ENCODE measurements around the gene RPL27A. TPM values are rescaled to one million over a fixed set of nuclear protein-coding genes. Genes with fewer than 3 reads are reported as not detected.

The RPL27A gene
- total RNA-seq, 2 donors from 2014 or later: 320 to 1,209 TPM

DNA sequence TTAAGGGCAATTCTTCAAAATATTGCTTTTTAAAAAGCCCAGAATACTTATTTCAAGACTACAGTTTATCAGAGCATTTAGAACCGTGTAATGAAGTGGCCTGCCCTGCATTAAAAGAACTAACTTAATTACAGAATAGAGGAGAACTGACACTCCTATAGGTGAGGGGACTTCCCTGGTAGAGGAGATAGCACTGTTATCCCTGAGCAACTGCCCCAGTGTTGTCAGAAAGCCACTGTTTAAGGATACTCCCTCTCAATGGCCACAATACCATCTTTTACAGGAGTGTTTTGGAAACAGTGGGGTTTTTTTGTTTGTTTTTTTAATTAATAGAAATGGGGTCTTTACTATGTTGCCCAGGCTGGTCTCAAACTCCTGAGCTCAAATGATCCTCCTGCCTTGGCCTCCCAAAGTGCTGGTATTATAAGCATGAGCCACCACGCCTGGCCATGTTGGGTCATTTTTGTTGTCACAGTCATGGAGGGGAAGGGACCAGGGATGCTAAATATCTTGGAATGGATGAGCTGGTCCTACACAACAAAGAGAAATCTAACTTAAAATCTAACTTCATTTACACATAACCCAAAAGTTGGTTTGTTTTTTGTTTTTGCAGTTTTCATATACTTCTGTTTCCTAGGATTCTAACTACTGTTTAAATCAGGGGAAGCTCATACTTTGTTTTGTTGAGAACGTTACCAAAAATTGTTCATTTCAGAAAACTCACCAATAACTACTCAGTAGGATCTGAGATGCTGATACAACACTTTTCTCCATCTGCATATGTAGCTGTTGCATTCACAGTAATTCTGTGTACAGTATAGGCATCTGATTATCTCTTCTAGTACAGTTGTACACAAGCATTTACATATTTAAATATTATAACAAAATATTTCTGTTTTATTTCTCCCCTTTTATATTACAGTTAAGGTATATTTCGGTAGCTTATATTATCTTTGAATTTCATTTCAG is 8.1 kb downstream of the RPL27A start:
- ATAC-seq (no peak), DNase-seq (no peak)
- intact Hi-C loops (cut with DNase I): no loop called here
- H3K4me1 ChIP-seq: peaks cover 29% of the 10 kb centered on the region
- no peaks in the 10 kb centered on the region for H3K27me3 ChIP-seq
- 84 to 88% methylated on average over 4 of the region's 4 CpGs for WGBS, 2 donors
- peaks cover 9 to 24% of the 10 kb centered on the region in 2 donors for H3K36me3 ChIP-seq (replicated peaks in 1 of 2; ENCODE audit: insufficient read depth in 1 of 2, low read depth in 2 of 2)
- TF ChIP-seq POLR2A (IDR thresholded peaks at IDR 0.05): no peak
- no peak for TF ChIP-seq CTCF (IDR thresholded peaks at IDR 0.05)
- H3K27ac ChIP-seq: no peak overlapping the region
- H3K9me3 ChIP-seq: no peaks in the 10 kb centered on the region
- H3K4me3 ChIP-seq: no peak overlapping the region

GRCh38 chr11:8691601-8692000 is 9.0 kb downstream of the RPL27A start:
- Histone ChIP-seq H3K27ac (no peak overlapping the region), H3K27me3 (no peaks in the 10 kb centered on the region), H3K4me1 (peaks cover 25% of the 10 kb centered on the region), H3K4me3 (no peak overlapping the region), H3K36me3 (replicated peaks in 1 of 2; ENCODE audit: insufficient read depth in 1 of 2, low read depth in 2 of 2) (peaks cover 9 to 26% of the 10 kb centered on the region in 2 donors), H3K9me3 (no peaks in the 10 kb centered on the region)
- 91 to 93% methylated on average over 6 of the region's 6 CpGs for WGBS, 2 donors
- ATAC-seq (no peak), DNase-seq (no peak)
- no peak for TF ChIP-seq POLR2A (IDR thresholded peaks at IDR 0.05)
- no peak for TF ChIP-seq CTCF (IDR thresholded peaks at IDR 0.05)
- intact Hi-C loops (cut with DNase I): no loop called here

- DNase-seq (no peak), ATAC-seq (no peak)
- Histone ChIP-seq H3K27ac (no peak overlapping the region), H3K9me3 (no peaks in the 10 kb centered on the region), H3K4me1 (peaks cover 17% of the 10 kb centered on the region), H3K27me3 (no peaks in the 10 kb centered on the region), H3K36me3 (replicated peaks in 1 of 2; ENCODE audit: insufficient read depth in 1 of 2, low read depth in 2 of 2) (peaks cover 9 to 26% of the 10 kb centered on the region in 2 donors), H3K4me3 (no peak overlapping the region)
- intact Hi-C loops (cut with DNase I): no loop called here
- no peak for TF ChIP-seq CTCF (IDR thresholded peaks at IDR 0.05)
- TF ChIP-seq POLR2A (IDR thresholded peaks at IDR 0.05): no peak
- 68 to 70% methylated on average over 3 of the region's 3 CpGs for WGBS, 2 donors
Observed at GRCh38 chr11:8692417-8692816, 9.8 kb downstream of the RPL27A start.

GRCh38 chr11:8693010-8693551 is 10.5 kb downstream of the RPL27A start:
- peaks cover 9 to 26% of the 10 kb centered on the region in 2 donors for H3K36me3 ChIP-seq (replicated peaks in 1 of 2; ENCODE audit: insufficient read depth in 1 of 2, low read depth in 2 of 2)
- no peaks in the 10 kb centered on the region for H3K9me3 ChIP-seq
- 90 to 97% methylated on average over 6 of the region's 6 CpGs for WGBS, 2 donors
- H3K27me3 ChIP-seq: no peaks in the 10 kb centered on the region
- intact Hi-C loops (cut with DNase I): no loop called here
- peaks cover 11% of the 10 kb centered on the region for H3K4me1 ChIP-seq
- no peak overlapping the region for H3K4me3 ChIP-seq
- TF ChIP-seq POLR2A (IDR thresholded peaks at IDR 0.05) (no peak), CTCF (IDR thresholded peaks at IDR 0.05) (no peak)
- no peak for ATAC-seq
- no peak overlapping the region for H3K27ac ChIP-seq
- DNase-seq: no peak
